Tibial nerve (tissue), 3 donors: ENCODE measurements around the gene GPR155.

Experiments
- POLR2A ChIP-seq, 2 donors: fragments of 450-650 bp; IDR thresholded peaks; one replicate each; pipeline ENCODE4 v1.6.1; 2017; ENCODE audit warnings: antibody characterized with exemption in 2 of 2, mild to moderate bottlenecking in 2 of 2, moderate library complexity in 2 of 2
- TF ChIP-seq, protein P1 (sequence below), 5 experiments: fragments of 200-600 bp in 3 of 5; fragments of 450-650 bp in 2 of 5; sonication (generic) in 3 of 5; IDR thresholded peaks; one replicate each; pipeline ENCODE4 v1.5.1; 2016 to 2019; ENCODE audit warnings: antibody characterized with exemption in 5 of 5, mild to moderate bottlenecking in 3 of 5, moderate library complexity in 2 of 5

DNA sequence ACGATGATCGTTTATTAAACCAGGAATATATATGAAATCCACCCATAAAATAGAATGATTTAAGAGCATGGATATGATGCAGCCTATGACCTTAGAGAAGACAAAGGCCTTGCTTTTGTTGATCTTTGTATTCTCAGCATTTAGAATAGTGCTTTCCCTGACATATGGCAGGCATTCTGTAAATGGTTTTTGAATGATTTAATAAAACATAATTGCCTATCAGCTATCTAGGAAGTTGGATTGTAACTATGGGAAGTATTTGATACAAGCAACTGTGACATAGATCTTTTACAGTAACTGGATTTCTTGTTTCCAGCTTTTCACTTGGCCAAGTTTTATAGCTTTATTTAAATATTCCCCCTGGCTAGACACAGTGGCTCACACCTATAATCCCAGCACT, 5.1 kb upstream of the GPR155 start:
- no peak for TF ChIP-seq POLR2A (IDR thresholded peaks at IDR 0.05)
- TF ChIP-seq, protein P1, sequence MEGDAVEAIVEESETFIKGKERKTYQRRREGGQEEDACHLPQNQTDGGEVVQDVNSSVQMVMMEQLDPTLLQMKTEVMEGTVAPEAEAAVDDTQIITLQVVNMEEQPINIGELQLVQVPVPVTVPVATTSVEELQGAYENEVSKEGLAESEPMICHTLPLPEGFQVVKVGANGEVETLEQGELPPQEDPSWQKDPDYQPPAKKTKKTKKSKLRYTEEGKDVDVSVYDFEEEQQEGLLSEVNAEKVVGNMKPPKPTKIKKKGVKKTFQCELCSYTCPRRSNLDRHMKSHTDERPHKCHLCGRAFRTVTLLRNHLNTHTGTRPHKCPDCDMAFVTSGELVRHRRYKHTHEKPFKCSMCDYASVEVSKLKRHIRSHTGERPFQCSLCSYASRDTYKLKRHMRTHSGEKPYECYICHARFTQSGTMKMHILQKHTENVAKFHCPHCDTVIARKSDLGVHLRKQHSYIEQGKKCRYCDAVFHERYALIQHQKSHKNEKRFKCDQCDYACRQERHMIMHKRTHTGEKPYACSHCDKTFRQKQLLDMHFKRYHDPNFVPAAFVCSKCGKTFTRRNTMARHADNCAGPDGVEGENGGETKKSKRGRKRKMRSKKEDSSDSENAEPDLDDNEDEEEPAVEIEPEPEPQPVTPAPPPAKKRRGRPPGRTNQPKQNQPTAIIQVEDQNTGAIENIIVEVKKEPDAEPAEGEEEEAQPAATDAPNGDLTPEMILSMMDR (IDR thresholded peaks at IDR 0.05): no peak
